Liver (tissue), 9 donors: ENCODE measurements around the gene AGER. TPM values are rescaled to one million over a fixed set of nuclear protein-coding genes. Genes with fewer than 3 reads are reported as not detected.
"Not testable (repeated sequence)": the region's sequence is repeated elsewhere in the genome, so short reads cannot be mapped to it uniquely, and the experiment has no call there.

Experiments used
- DNase-seq: peaks from one replicate; pipeline ENCODE4 v3.0.0-alpha.2; 2017; ENCODE audit warnings: low spot score
- H3K27ac ChIP-seq, 2 donors: one replicate each; pipeline ENCODE4 v1.7.0; 2013; ENCODE audit warnings: inconsistent platforms in 2 of 2, low read length in 2 of 2, control low read depth in 1 of 2, low read depth in 1 of 2, mild to moderate bottlenecking in 1 of 2
- H3K27me3 ChIP-seq, 4 donors: one replicate each; pipeline versions ENCODE4 v1.6.1 to v1.7.0; 2013; ENCODE audit warnings: low read length in 3 of 4, inconsistent platforms in 1 of 4, mild to moderate bottlenecking in 1 of 4, moderate library complexity in 1 of 4; ENCODE audit not compliant: control insufficient read depth in 4 of 4, insufficient read depth in 4 of 4
- H3K36me3 ChIP-seq, 4 donors: one replicate each; pipeline versions ENCODE4 v1.6.1 to v1.7.0; 2013; ENCODE audit warnings: low read length in 3 of 4, mild to moderate bottlenecking in 3 of 4, low read depth in 1 of 4, moderate library complexity in 1 of 4; ENCODE audit not compliant: control insufficient read depth in 4 of 4, insufficient read depth in 3 of 4
- H3K4me1 ChIP-seq, 4 donors: one replicate each; pipeline versions ENCODE4 v1.6.1 to v1.7.0; 2013; ENCODE audit warnings: low read length in 3 of 4, mild to moderate bottlenecking in 3 of 4, moderate library complexity in 1 of 4; ENCODE audit not compliant: control insufficient read depth in 4 of 4, insufficient read depth in 4 of 4
- H3K4me3 ChIP-seq, 3 donors: one replicate each; pipeline versions ENCODE4 v1.6.1 to v1.7.0; 2013; ENCODE audit warnings: low read length in 3 of 3, control low read depth in 1 of 3, low read depth in 1 of 3, mild to moderate bottlenecking in 1 of 3
- H3K9ac ChIP-seq, 2 donors: one replicate each; pipeline ENCODE4 v1.7.0; 2013; ENCODE audit warnings: low read length in 2 of 2, mild to moderate bottlenecking in 2 of 2, moderate library complexity in 2 of 2, control low read depth in 1 of 2, low read depth in 1 of 2
- H3K9me3 ChIP-seq, 4 donors: one replicate each; pipeline versions ENCODE4 v1.6.1 to v1.7.0; 2013; ENCODE audit warnings: low read length in 3 of 4; ENCODE audit not compliant: control insufficient read depth in 4 of 4
- EGR1 ChIP-seq, 2 donors: IDR thresholded peaks; 2 replicates each; pipeline ENCODE4 v1.6.1; 2016 to 2018; ENCODE audit warnings: antibody characterized with exemption in 2 of 2, low read depth in 2 of 2
- FOXA1 ChIP-seq: IDR thresholded peaks from 2 replicates; pipeline ENCODE4 v1.6.1; 2016; ENCODE audit warnings: antibody characterized with exemption
- FOXA2 ChIP-seq: IDR thresholded peaks from 2 replicates; pipeline ENCODE4 v1.6.1; 2016; ENCODE audit warnings: antibody characterized with exemption
- GABPA ChIP-seq, 2 donors: IDR thresholded peaks in 1 of 2; conservative IDR thresholded peaks in 1 of 2; 2 replicates each; pipeline ENCODE4 v1.6.1; 2016; ENCODE audit warnings: antibody characterized with exemption in 2 of 2, mild to moderate bottlenecking in 1 of 2, moderate library complexity in 1 of 2
- HNF4A ChIP-seq, 2 donors: conservative IDR thresholded peaks; 2 replicates each; pipeline ENCODE4 v1.6.1; 2016; ENCODE audit warnings: antibody characterized with exemption in 2 of 2, mild to moderate bottlenecking in 2 of 2
- HNF4G ChIP-seq: IDR thresholded peaks from 2 replicates; pipeline ENCODE4 v1.6.1; 2016; ENCODE audit warnings: antibody characterized with exemption
- JUND ChIP-seq, 2 donors: IDR thresholded peaks; 2 replicates each; pipeline ENCODE4 v1.6.1; 2016; ENCODE audit warnings: antibody characterized with exemption in 2 of 2
- NR2F2 ChIP-seq: IDR thresholded peaks from 2 replicates; pipeline ENCODE4 v1.6.1; 2016; ENCODE audit warnings: antibody characterized with exemption
- RAD21 ChIP-seq, 2 donors: IDR thresholded peaks; 2 replicates each; pipeline ENCODE4 v1.6.1; 2016; ENCODE audit warnings: antibody characterized with exemption in 2 of 2, mild to moderate bottlenecking in 2 of 2
- SP1 ChIP-seq: IDR thresholded peaks from 2 replicates; pipeline ENCODE4 v1.6.1; 2018; ENCODE audit warnings: antibody characterized with exemption, mild to moderate bottlenecking
- TAF1 ChIP-seq: conservative IDR thresholded peaks from 2 replicates; pipeline ENCODE4 v1.6.1; 2016; ENCODE audit warnings: antibody characterized with exemption, mild to moderate bottlenecking
- YY1 ChIP-seq: IDR thresholded peaks from 2 replicates; pipeline ENCODE4 v1.6.1; 2016; ENCODE audit warnings: antibody characterized with exemption, mild to moderate bottlenecking
- WGBS: extraction: QIAGEN DNeasy Blood & Tissue Kit; methylation state at CpG from one replicate; pipeline ENCODE4 v1.1.7; 2013; 5-methylcytosine and 5-hydroxymethylcytosine counted together
- polyA plus RNA-seq, 2 donors: library from polyadenylated mRNA; stranded (reverse) in 1 of 2; unstranded in 1 of 2; fragments of 200-250 nt in 1 of 2; fragments of >200 nt in 1 of 2; fragmentation: Nextera tagmentation in 1 of 2; extraction: Ambion mirVana in 1 of 2; gene quantifications; one replicate each; pipeline versions ENCODE4 v1.2.1 to v1.2.3, GENCODE V29; 2013 to 2015
- total RNA-seq, 2 donors: library from RNA; depleted of rRNA; stranded (reverse); fragments of >200 nt; gene quantifications; one replicate each; pipeline ENCODE4 v1.2.3, GENCODE V29; 2014
- TF ChIP-seq, protein P1 (sequence below): IDR thresholded peaks from 2 replicates; pipeline ENCODE4 v1.6.1; 2016; ENCODE audit warnings: antibody characterized with exemption
- TF ChIP-seq, protein P2 (sequence below): IDR thresholded peaks from 2 replicates; pipeline ENCODE4 v1.6.1; 2016; ENCODE audit warnings: antibody characterized with exemption, mild to moderate bottlenecking
- TF ChIP-seq, protein P3 (sequence below): fragments of 150-350 bp; IDR thresholded peaks from 2 replicates; pipeline ENCODE4 v1.5.1; 2017; ENCODE audit warnings: improper control_type of control experiment, low read depth, low read length; ENCODE audit not compliant: missing input control
- TF ChIP-seq, protein P4 (sequence below): IDR thresholded peaks from 2 replicates; pipeline ENCODE4 v1.6.1; 2016; ENCODE audit warnings: antibody characterized with exemption
- TF ChIP-seq, protein P5 (sequence below): IDR thresholded peaks from 2 replicates; pipeline ENCODE4 v1.6.1; 2016; ENCODE audit warnings: antibody characterized with exemption
- donor health status: healthy.
- donor health status: healthy.
- donor health status: healthy.
- donor health status: healthy.
- donor health status: healthy.

The AGER gene
- total and polyA plus RNA-seq, 4 donors = 0.47 to 0.92 (median 0.83) TPM

DNA sequence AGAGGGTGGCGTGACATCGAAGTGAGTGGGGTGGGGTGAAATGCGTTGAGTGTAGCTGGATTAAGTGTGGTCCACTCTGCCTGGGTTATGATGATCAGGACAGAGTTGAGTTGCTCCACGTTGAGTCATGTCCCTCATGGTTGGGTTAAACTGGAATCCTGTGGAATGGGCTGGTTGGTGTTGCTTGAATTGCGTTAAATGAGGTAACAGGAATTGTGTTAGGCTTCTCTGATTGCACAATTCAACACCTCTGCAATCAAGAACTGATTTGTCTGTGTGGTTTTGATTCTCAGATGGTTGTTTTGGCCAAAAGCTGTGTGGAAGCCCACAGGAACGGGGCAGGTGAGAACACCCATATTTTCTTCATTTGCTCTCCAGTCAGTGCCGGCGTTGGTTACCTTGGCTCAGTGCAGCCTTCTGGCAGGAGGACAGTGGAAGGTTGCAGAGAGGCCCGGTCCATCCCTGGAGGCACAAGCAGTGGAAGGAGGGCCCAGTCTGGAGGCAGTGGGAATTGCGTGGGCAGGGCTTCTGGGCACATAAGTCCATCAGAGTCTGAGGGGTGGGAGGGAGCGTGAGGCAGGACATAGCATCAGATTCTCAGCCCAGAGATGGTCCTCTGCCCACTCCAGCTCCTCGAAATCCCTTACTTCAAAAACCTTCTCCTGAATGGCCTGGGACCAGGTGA, 28.2 kb upstream of the AGER start:
- H3K9ac ChIP-seq = no peak overlapping the region
- no peak overlapping the region for H3K27ac ChIP-seq
- TF ChIP-seq, protein P1, sequence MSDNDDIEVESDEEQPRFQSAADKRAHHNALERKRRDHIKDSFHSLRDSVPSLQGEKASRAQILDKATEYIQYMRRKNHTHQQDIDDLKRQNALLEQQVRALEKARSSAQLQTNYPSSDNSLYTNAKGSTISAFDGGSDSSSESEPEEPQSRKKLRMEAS = no peak
- TF ChIP-seq, protein P2, sequence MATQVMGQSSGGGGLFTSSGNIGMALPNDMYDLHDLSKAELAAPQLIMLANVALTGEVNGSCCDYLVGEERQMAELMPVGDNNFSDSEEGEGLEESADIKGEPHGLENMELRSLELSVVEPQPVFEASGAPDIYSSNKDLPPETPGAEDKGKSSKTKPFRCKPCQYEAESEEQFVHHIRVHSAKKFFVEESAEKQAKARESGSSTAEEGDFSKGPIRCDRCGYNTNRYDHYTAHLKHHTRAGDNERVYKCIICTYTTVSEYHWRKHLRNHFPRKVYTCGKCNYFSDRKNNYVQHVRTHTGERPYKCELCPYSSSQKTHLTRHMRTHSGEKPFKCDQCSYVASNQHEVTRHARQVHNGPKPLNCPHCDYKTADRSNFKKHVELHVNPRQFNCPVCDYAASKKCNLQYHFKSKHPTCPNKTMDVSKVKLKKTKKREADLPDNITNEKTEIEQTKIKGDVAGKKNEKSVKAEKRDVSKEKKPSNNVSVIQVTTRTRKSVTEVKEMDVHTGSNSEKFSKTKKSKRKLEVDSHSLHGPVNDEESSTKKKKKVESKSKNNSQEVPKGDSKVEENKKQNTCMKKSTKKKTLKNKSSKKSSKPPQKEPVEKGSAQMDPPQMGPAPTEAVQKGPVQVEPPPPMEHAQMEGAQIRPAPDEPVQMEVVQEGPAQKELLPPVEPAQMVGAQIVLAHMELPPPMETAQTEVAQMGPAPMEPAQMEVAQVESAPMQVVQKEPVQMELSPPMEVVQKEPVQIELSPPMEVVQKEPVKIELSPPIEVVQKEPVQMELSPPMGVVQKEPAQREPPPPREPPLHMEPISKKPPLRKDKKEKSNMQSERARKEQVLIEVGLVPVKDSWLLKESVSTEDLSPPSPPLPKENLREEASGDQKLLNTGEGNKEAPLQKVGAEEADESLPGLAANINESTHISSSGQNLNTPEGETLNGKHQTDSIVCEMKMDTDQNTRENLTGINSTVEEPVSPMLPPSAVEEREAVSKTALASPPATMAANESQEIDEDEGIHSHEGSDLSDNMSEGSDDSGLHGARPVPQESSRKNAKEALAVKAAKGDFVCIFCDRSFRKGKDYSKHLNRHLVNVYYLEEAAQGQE = no peak
- no peak for TF ChIP-seq RAD21 (IDR thresholded peaks at IDR 0.05)
- TF ChIP-seq TAF1 = no peak
- no peak for TF ChIP-seq FOXA1
- TF ChIP-seq HNF4A (conservative IDR thresholded peaks at IDR 0.05) = no peak
- TF ChIP-seq NR2F2 = no peak
- TF ChIP-seq FOXA2 = no peak
- TF ChIP-seq, protein P3, sequence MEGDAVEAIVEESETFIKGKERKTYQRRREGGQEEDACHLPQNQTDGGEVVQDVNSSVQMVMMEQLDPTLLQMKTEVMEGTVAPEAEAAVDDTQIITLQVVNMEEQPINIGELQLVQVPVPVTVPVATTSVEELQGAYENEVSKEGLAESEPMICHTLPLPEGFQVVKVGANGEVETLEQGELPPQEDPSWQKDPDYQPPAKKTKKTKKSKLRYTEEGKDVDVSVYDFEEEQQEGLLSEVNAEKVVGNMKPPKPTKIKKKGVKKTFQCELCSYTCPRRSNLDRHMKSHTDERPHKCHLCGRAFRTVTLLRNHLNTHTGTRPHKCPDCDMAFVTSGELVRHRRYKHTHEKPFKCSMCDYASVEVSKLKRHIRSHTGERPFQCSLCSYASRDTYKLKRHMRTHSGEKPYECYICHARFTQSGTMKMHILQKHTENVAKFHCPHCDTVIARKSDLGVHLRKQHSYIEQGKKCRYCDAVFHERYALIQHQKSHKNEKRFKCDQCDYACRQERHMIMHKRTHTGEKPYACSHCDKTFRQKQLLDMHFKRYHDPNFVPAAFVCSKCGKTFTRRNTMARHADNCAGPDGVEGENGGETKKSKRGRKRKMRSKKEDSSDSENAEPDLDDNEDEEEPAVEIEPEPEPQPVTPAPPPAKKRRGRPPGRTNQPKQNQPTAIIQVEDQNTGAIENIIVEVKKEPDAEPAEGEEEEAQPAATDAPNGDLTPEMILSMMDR = no peak
- no peak for TF ChIP-seq HNF4G
- TF ChIP-seq EGR1 (IDR thresholded peaks at IDR 0.05; ENCODE audit: low read depth in 2 of 2) = no peak
- TF ChIP-seq, protein P4, sequence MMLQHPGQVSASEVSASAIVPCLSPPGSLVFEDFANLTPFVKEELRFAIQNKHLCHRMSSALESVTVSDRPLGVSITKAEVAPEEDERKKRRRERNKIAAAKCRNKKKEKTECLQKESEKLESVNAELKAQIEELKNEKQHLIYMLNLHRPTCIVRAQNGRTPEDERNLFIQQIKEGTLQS = no peak
- TF ChIP-seq, protein P5, sequence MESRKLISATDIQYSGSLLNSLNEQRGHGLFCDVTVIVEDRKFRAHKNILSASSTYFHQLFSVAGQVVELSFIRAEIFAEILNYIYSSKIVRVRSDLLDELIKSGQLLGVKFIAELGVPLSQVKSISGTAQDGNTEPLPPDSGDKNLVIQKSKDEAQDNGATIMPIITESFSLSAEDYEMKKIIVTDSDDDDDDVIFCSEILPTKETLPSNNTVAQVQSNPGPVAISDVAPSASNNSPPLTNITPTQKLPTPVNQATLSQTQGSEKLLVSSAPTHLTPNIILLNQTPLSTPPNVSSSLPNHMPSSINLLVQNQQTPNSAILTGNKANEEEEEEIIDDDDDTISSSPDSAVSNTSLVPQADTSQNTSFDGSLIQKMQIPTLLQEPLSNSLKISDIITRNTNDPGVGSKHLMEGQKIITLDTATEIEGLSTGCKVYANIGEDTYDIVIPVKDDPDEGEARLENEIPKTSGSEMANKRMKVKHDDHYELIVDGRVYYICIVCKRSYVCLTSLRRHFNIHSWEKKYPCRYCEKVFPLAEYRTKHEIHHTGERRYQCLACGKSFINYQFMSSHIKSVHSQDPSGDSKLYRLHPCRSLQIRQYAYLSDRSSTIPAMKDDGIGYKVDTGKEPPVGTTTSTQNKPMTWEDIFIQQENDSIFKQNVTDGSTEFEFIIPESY = no peak
- no peak for TF ChIP-seq SP1
- TF ChIP-seq JUND (IDR thresholded peaks at IDR 0.05) = no peak
- TF ChIP-seq GABPA (IDR thresholded peaks at IDR 0.05 in 1 of 2, conservative IDR thresholded peaks at IDR 0.05 in 1 of 2) = no peak
- no peak for TF ChIP-seq YY1
- H3K9me3 ChIP-seq = no peaks in the 10 kb centered on the region
- no peak overlapping the region for H3K4me3 ChIP-seq
- DNase-seq = no peak
- H3K4me1 ChIP-seq = no peaks in the 10 kb centered on the region
- no peaks in the 10 kb centered on the region for H3K36me3 ChIP-seq
- H3K27me3 ChIP-seq = no peaks in the 10 kb centered on the region
- 85% methylated on average over 12 of the region's 12 CpGs for WGBS

DNA sequence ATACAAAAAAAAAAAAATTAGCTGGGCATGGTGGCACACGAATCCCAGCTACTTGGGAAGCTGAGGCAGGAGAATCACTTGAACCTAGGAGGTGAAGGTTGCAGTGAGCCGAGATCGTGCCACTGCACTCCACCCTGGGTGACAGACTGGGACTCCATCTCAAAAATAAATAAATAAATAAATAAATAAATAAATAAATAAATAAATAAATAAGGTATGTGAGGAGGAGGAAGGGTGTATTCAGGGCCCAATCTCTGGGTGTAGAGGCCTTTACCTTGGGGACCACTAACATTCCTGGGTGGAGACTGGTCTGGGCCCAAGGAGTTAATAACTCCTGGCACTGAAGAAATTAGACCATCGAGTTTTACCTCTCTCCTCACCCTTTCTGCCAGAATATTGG, 27.4 kb upstream of the AGER start:
- H3K27ac ChIP-seq, H3K4me1 ChIP-seq, H3K27me3 ChIP-seq, DNase-seq, H3K4me3 ChIP-seq, H3K36me3 ChIP-seq, H3K9me3 ChIP-seq, H3K9ac ChIP-seq: not testable (repeated sequence)
- 83% methylated on average over 4 of the region's 4 CpGs for WGBS
